Activated T-helper 9 cell treated with anti-CD3 and anti-CD28 coated beads, Interleukin-2, amount 50 U/mL, for 16 hours (primary cell): ENCODE results near the gene KDM1A.

Experiments
- DNase-seq: peaks from one replicate; pipeline ENCODE4 v3.0.0-alpha.2; 2020; ENCODE audit warnings: low read depth

KDM1A gene

DNA sequence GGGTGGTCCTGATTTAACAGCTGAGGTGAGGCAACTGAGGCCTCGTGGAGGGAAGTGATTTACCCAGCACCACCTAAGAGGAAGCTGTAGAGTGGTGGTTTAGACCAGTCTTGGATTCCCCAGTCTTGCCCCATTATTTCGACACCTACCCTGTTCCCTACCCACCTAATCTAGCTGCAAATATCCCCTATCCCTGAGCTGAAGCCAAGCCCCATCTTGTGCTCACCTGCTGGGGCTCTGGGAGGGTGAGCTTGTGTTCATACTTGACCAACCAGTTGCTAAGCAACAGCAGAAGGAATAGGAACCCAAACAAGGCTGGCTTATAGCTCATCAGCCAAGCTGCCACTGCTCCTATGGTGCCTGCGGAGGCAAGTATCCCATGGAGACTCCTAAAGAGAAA, 5.6 kb upstream of the KDM1A start:
- DNase-seq = no peak

DNA sequence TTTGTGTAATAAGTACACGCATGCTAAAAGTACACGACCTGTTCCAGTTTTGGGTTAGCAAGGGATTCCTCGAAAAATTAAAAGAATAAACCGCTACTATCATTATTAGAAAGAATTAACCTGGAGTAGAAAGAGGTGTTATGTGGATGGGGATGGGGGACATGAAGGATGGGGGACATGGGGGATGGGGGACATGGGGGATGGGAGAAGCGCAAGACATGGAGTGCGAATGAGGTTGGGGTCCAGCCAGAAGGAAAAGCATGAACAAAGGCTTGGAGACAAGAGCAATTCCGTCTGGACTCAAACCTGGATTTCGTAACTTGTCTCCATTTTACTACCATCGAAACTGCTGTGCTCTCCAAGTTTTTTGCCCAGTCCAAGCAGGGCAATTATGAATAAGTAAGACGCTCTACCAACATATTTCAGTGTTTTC, 591 bp upstream of the KDM1A start:
- DNase-seq = no peak

DNA sequence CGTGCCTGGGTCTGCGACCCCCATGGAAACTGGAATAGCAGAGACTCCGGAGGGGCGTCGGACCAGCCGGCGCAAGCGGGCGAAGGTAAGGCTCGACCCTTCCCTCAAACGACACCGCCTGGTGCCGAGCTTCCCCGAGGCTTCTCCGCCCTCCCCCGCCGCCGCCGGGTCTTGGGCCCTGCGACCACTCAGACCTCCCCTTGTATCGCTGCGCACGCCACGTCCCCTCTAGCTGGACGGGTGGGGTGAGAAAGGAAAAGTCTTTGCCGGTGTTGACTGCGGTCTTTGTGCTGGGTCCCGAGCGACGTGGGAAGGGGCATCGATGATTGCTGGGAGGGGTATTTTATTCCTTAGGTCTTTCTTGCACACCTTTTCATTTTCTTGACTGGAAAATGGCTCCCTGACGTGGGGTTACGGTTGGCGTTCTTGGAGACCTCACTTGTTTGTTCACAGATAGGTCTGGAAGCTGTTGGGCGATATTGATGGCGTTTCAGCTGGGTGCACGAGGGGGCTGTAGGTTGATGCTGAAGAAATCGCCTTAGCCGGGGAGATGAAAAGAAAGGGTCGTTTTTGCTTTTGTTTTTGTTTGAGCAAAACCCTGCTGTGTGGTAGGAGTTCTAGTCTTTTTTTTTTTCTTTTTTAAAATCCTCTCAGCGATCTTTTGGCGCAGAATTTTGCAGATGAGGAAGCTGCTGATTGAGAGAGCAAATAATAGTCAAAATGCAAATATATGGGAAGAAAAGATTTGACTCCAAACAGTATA, 776 bp downstream of the KDM1A start:
- DNase-seq = no peak

DNA sequence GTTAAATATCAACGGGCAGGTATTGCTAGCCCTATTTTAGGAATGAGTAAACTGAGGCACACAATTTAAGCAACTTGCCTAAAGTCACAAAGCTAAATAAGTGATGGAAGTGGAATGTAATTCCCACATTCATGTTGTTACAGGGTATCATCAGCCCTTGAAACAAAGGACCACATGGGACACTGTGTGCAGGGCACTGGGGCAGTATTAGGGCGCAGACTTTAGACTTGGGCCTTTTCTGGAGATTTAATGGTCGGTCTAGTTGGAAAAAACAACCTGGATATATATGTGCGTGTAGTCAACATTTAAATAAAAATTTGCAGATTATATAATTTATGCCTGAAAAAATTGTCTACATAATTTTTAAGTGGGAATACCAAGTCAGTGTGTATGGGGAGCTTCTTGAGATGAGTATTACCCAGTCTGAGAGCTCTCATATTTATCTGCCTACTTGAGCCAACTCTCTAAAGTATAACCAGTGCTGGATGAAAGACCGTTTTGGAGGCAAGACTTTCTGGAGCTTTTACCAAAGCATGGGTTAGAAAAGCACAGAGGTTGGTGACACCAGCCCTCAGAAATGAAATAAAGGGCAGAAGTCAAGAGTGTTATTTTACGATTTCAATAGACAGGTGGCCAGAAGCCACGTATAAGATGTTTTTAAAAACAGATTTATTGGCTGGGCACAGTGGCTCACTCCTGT, 1.6 kb downstream of the KDM1A start:
- no peak for DNase-seq

DNA sequence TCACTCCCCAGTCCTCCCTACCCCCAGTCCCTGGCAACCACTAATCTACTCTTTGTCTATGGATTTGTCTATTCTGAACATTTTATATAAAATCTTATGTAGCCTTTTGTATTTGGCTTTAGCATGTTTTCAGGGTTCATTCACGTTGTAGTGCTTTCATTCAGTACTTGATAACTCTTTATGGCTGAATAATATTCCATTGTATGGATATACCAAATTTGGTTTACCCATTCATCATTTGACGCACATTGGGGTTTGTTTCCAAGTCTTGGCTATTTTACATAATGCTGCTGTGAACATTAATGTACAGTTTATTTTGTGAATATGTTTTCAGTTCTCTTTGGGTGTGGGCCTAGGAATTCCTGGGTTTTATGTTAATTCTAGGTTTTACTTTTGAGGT, 2.6 kb downstream of the KDM1A start:
- DNase-seq = no peak

DNA sequence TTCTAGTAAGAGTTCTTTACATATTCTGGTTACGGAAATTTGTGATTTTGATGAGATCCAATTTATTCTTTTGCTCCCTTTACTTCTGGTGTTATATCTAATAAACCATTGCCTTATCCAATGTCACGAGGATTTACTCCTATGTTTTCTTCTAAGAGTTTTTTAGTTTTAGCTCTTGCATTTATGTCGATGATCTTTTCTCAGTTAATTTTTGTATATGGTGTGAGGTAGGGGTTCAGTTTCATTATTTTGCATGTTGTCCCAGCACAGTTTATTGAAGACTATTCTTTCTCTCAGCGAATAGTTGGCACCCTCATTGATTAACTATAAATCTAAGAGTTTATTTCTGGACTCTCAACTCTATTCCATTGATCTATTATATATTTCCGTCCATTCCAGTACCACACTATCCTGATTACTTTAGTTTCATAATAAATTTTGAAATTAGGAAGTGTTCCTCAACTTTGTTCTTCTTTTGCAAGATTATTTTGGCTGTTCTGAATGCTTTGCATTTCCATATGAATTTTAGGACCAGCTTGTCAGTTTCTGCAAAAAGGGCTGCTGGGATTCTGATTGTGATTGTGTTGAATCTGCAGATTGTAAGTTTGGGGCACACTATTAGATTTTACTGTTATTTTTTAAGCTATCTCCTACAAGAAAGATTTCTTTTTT, 4.0 kb downstream of the KDM1A start:
- no peak for DNase-seq

DNA sequence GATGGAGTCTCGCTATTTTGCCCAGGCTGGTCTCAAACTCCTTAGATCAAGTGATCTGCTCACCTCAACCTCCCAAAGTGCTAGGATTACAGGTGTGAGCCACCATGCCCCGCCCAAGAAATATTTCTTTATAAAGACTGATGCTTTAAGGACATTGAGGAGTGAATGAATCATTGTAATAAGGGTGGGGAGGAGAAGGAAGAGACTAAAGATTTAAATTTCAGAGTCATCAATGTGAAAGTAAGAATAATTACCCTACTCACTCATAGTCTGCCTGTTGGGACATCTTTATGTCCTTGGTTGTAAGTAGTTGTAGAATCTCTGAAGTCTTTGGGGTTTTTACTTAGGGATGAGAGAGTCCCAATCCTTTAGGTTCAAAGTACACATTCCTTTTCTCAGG, 7.3 kb downstream of the KDM1A start:
- no peak for DNase-seq

DNA sequence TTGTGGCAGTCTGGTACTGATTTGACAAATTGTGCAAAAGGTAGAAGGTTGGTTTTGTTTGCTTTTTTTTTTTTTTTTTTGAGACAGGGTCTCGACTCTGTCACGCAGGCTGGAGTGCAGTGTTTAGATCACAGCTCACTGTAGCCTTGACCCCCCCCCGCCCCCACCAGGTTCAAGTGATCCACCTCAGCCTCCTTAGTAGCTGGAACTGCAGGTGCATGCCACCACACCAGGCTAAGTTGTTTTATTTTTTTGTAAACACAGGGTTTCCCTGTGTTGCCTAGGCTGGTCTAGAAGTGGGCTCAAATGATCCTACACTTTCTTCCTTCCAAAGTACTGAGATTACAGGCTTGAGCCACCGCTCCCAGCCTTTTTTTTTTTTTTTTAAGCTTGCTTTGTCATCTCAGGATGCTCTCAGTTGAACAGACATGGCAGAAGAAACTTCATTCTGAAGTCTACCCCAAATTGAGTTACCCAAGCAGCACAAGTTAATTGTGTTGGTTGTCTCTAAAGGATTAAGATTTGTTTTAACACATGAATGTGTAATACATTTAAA, 8.2 kb downstream of the KDM1A start:
- no peak for DNase-seq

DNA sequence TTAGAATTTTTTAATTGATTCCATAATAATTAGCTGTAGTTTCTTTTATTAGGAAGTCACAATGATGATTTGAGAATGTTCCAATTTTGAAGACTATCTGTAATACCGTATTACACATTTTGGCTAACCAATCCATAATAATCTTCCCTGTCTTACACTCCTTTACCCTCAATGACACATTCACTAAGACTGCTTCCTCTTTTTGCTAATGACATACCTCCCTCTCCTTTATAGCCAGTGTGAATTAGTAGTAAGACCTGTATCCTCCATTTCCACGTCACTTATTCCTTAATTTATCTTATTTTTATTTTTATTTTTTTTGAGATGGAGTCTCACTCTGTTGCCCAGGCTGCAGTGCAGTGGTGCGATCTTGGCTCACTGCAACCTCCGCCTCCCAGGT, 10.1 kb downstream of the KDM1A start:
- DNase-seq = no peak

DNA sequence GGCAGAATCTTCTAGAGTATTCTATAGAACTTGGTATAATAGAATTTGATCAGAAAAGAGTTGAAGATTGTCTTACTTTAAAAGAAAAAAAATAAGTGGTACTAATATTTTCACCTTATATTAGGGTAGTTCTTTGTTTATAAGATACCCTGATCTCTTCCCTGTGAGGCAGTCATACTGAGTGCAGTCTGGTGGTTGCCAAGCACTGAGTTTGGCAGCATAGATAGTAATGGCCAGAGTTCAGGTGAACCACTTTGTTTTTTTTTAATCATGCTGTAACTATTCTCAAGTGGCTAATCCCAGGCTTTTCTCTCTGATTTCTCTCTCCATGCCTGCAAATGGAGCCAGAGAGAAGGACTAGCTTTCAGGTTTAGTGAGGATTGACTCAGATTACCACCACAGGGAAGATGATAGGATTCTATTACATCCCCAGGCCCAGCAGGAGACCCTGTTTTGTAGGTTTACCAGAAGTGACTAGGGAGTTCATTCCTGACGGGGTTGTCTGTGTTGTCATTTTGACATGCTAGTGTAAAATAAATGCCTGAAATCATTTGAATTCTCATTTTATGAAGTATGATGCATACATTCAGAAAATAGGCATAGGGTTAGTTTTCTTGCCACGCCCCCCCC, 16.7 kb downstream of the KDM1A start:
- DNase-seq = no peak

DNA sequence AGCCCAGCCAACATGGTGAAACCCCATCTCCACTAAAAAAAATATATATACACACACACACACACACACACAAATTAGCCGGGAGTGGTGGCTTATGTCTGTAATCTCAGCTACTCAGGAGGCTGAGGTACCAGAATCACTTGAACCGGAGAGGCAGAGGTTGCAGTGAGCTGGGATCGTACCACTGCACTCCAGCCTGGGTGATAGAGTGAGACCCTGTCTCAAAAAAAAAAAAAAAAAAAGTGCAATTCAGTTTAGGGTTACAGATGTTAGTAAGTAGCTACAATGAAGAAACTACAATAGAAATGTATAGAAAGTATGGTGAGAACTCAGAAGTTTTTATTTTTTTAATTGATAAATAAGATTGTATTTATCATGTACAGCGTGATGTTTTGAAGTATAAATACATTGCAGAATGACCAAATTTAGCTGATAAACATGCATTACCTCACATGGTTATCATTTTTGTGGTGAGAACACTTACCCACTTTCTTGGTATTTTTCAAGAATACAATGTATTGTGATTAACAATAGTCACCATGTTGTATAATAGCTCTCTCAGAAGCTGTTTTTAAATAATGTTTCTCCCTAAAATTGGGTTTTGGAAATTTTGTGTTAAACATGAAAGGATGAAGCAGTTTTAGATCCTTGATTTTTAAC, 17.9 kb downstream of the KDM1A start:
- no peak for DNase-seq

DNA sequence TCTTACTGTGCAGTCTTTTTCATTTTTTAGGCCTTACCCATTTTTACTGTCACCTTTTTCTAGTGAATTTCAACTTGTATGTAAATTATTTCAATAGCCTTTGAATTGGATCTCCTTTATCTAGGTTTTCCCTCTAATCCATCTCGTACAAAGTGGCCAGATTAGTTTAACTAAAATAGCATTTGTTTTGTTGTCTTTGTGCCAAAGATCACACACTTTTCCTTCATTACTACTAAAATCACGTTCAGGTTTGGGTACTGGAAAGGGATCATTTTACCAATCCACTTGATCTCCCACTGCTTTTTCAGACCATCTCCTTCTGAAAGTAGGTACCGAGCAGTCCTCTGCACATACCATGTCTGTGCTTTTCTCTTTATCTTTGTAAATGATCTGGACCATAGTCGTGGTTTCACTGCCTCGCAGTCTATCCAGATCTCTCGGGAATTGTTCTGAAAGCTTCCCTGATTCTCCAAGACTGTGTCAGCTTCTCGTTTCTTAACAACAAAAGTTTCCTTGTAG, 20.1 kb downstream of the KDM1A start:
- no peak for DNase-seq

DNA sequence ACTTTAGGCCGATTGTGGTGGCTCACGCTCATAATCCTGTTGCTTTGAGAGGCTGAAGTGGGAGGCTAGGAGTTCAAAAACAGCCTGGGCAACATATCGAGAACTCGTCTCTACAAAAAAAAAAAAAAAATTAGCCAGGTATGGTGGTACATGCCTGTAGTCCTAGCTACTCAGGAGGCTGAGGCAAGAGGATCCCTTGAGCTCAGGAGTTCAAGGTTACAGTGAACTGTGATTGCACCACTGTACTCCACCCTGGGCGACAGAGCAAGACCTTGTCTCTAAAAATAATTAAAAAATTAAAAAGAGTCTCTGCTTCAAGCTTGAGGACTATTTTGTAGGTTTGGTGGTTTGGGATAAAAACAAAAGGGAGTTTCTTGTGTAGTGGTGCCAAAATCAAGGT, 21.2 kb downstream of the KDM1A start:
- DNase-seq = no peak

DNA sequence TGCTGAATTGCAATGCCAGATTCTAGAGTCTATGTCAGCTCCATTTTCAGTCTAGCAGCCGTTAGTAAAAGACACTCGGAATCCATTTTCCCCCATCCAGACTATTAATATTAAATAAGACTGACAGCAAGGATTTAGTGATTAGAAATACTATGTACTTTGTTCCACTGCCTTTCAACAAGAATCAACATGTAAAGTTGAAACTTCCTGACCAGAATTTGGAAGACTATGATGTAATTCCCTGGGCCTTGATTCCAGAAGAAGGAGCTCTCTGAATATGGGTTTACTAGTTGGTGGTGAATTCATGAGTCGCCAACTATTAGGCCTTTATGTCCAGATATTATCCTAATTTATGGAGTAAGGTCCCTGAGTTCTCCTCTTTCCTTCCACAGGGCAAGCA, 24.8 kb downstream of the KDM1A start:
- no peak for DNase-seq

DNA sequence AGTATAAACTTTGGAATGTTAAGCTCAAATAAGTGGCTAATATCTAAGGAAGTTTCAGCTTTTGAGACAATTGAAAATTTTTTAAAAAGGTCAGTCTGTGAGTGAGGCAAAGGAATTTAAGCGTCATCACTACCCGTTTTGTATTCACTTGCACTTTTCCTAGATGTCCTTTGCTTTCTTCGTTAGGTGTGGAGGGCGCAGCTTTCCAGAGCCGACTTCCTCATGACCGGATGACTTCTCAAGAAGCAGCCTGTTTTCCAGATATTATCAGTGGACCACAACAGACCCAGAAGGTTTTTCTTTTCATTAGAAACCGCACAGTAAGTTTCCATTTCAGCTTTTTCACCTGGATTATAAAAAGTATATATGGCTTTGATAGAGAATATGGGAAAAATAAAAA, 30.9 kb downstream of the KDM1A start:
- DNase-seq = no peak

DNA sequence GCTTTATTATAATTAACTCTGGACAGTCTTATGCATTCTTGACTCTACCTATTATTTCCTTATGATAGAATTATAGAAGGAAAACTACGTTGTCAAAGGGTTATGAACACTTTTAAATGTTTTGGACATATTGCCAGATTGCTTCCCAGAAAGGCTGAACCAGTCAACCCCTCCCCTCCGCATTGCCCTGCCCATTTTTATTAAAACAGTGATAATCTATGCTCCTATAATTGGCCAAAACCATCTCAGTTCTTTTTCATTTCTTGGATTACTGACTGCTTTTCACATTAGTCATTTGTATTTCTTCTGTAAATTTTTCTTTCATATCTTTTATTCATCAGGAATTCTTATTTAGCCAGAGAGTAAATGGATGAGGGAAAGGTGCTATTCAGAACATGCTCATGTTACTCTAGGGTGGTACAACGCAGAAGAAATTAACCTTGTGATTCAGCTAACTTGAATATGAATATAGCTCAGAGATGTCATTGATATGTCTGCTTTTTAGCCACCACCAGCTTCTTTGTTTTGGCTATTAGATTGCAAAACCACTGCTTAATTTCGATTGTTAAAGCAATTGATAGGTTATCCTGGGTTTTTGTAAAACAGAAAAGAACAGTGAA, 32.1 kb downstream of the KDM1A start:
- DNase-seq = no peak

DNA sequence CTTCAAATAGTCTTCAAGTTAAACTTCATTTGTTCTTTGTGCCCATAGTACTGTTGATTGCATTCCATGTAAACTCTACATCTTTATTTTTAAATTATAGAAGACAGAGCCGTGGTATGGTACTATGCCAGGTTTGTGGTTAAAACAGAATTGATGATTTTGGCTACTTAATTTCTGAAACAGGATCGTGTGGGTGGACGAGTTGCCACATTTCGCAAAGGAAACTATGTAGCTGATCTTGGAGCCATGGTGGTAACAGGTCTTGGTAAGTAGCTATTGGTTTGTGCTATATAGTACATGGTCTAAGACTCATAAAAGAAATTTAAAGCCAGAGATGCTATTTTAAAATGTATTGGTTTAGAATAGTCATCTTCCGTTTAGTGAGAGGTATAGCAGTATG, 38.0 kb downstream of the KDM1A start:
- no peak for DNase-seq

DNA sequence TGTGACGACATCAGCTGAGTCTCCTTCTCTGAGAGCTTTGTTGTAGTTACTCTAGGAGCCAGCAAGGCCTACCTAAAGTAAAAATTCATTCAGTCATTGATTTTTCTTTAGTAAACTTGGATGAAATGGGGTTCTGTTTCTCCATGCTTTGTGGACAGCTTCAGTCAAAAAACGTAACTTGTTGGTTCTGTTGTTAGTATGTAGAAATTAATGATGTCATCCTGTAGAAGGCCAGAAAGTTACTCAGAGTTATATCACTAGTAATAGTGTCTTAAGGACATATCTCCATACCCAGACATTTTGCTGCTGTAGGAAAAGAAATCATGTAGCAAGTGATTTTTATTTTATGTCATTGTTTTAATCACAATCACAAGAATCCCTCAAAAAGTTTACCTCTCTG, 43.0 kb downstream of the KDM1A start:
- no peak for DNase-seq

DNA sequence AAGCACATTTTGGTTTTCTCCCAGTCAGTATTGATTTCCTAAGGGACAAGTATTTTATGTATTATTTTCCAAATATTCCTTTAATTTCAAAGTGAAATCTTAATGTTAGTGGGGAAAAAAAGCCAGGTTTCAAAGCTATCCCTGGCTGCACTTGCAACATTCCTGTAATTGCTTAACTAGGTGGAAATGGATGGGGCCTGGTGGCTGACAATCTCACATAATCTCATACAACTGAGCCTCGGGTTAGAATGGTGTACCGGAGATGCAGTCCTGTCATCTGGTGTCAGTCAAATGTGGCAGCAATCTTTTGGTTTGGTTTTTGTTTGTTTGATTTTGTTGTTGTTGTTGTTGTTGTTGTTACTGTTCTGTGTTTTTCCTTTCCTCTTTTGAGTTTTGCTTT, 46.1 kb downstream of the KDM1A start:
- no peak for DNase-seq

DNA sequence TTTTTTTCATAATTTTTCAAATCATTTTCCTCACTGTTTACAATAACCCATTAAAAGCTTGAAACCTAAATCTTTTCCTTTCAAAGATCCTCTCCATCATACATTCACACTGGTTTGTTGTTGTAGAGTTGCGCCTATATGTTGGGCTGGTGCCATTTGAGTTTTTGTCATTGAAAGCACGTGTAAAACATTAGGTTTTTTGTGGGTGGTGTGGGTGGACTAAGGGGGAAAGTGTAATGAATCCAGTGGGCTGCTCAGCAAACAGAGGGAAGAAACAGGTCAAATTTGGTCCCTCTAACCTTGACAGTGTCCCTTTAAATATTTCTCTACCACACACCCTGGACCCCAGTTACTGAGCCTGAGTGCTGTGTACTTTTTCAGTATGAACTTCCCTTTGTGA, 46.8 kb downstream of the KDM1A start:
- DNase-seq = no peak

DNA sequence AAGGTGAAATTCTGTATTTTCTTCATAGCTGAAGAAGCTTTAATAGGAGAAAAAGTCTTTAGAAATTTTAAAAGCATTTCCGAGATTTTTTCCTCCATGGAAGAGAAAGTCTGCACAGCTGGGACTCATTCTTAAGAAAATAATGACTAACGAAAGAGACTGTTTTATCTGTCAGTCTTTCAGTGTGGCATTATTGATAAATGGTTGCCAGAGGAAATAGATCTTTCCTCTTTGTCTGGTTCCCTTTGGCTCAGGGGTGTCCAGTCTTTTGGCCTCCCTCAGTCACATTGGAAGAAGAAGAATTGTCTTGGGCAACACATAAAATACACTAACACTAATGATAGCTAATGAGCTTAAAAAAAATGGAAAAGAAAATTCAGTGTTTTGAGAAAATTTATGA, 49.9 kb downstream of the KDM1A start:
- no peak for DNase-seq
